ENCODE data around the gene XIRP1. TPM values are rescaled to one million over a fixed set of nuclear protein-coding genes. Genes with fewer than 3 reads are reported as not detected.

XIRP1 gene
- total RNA-seq, 1 donor: 0.09 TPM

DNA sequence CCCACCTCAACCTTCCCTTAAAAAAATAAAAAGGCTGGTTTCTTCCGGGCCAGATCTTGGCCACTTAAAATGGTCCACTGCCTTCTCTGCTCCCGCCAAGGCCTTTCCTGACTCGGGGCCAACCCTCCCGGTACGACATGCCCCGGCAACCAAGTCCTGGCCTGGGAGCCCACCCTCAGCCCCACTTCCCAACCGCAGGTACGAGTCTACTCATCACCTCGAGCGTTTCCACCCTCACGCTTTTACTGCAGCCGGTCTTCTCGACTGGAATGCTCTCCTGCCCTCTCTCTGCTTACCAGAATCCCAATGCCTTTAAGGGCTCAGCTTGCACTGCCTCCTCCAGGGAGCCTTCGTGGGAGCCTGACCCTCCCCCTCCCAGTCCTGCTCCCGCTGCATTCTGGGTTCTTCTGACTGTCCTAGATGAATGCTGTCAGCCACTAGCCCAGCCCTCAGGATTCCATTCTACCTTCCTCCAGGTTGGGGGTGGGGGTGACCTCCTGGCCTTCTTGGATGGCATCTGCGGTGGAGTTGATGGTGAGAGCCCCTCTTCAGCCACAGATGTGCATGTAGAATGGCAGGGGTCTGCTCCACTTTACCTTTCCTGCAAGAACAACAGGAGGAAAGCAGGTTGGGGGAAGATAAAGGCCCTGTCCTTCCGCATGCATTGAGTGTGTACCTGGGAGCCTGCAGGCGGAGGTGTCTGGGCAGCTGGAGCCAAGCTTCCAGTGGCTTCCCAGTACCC is 37.9 kb downstream of the XIRP1 start:
- no peak for DNase-seq (ENCODE audit: low read depth)
- no peak overlapping the region for H3K4me3 ChIP-seq (ENCODE audit: low read depth, low read length)
- TF ChIP-seq, protein P1, sequence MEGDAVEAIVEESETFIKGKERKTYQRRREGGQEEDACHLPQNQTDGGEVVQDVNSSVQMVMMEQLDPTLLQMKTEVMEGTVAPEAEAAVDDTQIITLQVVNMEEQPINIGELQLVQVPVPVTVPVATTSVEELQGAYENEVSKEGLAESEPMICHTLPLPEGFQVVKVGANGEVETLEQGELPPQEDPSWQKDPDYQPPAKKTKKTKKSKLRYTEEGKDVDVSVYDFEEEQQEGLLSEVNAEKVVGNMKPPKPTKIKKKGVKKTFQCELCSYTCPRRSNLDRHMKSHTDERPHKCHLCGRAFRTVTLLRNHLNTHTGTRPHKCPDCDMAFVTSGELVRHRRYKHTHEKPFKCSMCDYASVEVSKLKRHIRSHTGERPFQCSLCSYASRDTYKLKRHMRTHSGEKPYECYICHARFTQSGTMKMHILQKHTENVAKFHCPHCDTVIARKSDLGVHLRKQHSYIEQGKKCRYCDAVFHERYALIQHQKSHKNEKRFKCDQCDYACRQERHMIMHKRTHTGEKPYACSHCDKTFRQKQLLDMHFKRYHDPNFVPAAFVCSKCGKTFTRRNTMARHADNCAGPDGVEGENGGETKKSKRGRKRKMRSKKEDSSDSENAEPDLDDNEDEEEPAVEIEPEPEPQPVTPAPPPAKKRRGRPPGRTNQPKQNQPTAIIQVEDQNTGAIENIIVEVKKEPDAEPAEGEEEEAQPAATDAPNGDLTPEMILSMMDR (IDR thresholded peaks at IDR 0.05; ENCODE audit: insufficient read depth, low read length): no peak

DNA sequence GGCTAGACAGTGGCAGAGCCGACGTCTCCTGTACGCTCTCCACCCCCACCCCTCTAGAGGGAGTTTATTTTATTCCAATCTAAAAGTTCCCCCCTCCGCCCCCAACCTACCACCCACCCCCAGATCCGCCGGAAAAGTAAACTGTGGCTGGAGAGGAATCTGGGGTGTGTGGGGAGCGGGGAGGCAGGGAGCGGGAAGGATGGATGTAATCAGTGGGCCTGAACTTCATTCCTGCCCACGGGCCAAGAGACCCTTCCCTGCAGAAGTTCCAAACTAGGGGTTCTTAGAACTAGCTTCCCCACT is 38.5 kb downstream of the XIRP1 start:
- no peak for DNase-seq (ENCODE audit: low read depth)
- H3K4me3 ChIP-seq (ENCODE audit: low read depth, low read length): peak overlapping the region; percentile 55

DNA sequence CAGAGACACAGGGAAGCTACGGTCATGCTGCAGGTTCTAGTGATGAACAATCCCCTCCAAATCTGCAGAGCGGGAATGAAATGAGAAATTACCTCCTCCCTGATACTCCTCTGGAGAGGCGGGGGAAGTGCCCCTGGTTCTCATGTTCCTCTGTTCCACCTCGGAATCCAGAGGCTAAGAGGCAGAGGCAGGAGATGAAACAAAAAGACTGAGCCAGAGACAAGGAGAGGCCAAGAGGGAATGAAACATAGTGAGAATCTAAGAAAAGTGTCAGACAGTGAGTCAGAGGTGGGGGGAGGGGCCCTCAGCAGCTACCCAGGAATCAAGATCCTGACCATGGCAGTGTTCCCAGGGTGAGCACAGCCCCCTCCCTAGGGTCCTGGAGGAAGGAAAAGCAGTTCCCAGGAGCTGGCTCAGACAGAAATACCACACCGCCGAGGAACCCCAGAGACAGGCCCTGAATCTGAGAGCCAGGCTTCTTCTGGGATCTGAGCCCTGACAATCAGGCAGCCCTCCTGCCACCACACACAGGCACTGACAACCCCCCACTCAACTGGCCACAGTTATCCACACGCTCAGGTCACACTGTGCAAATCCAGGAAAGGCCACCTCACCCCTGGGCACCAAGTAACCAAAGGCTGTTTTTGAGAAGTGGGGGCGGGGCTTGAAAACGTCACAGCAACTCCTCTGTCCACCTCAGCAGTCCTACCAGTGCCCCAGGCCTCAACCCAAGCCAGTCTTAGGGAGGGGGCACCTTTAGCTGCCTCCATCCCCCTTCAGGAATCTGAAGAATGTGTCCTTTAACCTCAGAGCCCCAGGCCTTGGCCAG is 41.4 kb downstream of the XIRP1 start:
- DNase-seq (ENCODE audit: low read depth): peak; percentile 98
- H3K4me3 ChIP-seq (ENCODE audit: low read depth, low read length): peak overlapping the region; percentile 86
- TF ChIP-seq, protein P1 (IDR thresholded peaks at IDR 0.05; ENCODE audit: insufficient read depth, low read length): no peak

More for the DNA sequence above, 38.5 kb downstream of the XIRP1 start:
- TF ChIP-seq, protein P1 (IDR thresholded peaks at IDR 0.05; ENCODE audit: insufficient read depth, low read length): no peak

DNA sequence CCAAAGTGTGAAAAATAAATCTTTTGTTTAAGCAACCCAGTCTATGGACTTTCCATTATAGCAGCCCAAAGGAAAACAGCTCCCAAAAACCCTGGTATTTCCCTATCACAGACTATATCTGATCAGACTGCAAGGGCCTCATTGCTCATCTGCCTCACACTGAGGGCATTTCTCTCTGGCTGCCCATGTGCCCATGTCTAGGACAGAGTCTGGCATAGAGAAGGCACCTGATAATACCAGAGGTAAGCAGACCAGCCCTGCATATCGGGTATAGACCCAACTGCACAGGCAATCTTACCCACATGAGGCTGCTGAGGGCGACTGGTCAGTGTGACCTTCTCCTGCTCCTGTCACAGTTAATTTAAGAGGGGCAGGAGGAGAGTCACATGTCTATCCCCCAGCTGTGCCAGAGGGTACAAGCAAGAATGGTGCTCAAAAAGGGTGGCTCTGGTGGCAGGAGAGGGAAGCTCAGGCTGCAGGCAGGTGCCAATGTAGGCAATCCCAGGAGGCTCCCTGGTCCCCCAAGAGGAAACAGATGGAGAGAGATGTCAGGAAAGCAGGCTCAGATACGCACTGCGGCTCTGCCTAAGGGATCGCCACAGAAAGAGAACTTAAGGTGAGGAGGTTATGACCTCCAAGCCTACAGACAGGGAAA is 42.1 kb downstream of the XIRP1 start:
- TF ChIP-seq, protein P1 (IDR thresholded peaks at IDR 0.05; ENCODE audit: insufficient read depth, low read length): peak; percentile 35
- DNase-seq (ENCODE audit: low read depth): no peak

DNA sequence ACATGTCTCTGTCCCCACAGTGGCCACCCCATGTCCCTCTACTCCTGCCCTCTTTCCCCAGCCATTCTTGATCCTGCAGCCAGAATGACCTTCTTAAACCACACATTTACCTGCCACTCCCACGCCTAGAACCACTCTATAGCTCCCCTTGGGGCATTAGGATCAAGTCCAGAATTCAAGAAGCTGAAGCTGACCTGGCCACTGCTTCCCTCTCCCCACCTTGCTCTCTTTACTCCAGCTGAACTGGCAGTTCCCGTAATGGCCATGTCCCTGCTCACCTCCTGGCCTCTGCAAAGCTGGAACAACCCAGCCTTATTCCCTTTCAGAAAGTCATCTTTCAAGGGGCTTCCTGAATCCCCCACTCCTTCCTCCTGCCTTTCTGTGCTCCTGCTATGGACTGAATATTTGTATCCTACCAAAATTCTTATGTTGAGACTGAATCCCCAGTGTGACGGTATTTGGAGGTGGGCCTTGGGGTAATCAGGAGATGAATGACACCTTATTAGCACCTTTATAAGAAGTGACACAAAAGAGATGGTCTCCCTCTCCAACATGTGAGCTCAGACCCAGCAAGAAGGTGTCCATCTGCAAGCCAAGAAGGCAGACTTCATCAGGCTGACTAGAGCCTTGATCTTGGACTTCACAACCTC is 42.8 kb downstream of the XIRP1 start:
- no peak overlapping the region for H3K4me3 ChIP-seq (ENCODE audit: low read depth, low read length)
- TF ChIP-seq, protein P1 (IDR thresholded peaks at IDR 0.05; ENCODE audit: insufficient read depth, low read length): no peak
- DNase-seq (ENCODE audit: low read depth): no peak

More for the DNA sequence above, 42.1 kb downstream of the XIRP1 start:
- peak overlapping the region; percentile 44 for H3K4me3 ChIP-seq (ENCODE audit: low read depth, low read length)

DNA sequence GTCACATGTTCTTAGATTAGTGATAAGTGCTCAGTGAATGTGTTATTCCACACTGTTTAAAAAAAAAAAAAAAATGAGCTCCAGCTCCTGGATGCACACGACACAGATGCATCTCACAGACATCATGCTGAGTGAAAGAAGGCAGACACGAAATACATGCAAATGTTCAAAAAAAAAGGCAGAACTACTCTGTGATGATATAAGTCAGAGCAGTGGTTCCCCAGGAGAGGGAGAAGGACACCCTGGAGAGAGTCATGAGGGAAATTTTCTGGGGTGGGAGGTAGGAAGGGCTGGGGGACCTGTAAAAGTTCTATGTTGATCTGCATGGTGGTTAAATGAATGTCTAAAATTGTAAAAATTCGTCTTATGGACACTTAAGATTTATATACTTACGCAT is 43.3 kb downstream of the XIRP1 start:
- TF ChIP-seq, protein P1 (IDR thresholded peaks at IDR 0.05; ENCODE audit: insufficient read depth, low read length): no peak
- no peak overlapping the region for H3K4me3 ChIP-seq (ENCODE audit: low read depth, low read length)
- DNase-seq (ENCODE audit: low read depth): no peak
